C1 segment of cervical spinal cord (tissue), 14 donors: Measurements from ENCODE around the gene CHID1.

Source experiments
- DNase-seq, 14 donors: peaks; one replicate each; lab custom pipeline; 2025; lab: John Stamatoyannopoulos, UW

Gene CHID1

GRCh38 chr11:910044-910588 is 494 bp downstream of the CHID1 start:
- no peak for DNase-seq

GRCh38 chr11:909406-909805 is 1.2 kb downstream of the CHID1 start:
- DNase-seq: no peak

GRCh38 chr11:908273-908672 is 2.3 kb downstream of the CHID1 start:
- no peak for DNase-seq

- no peak for DNase-seq
These were observed 2.9 kb downstream of the CHID1 start for GRCh38 chr11:907668-908067.

- no peak for DNase-seq
These were observed 4.7 kb downstream of the CHID1 start for GRCh38 chr11:905952-906351.

GRCh38 chr11:904380-904779 is 6.2 kb downstream of the CHID1 start:
- no peak for DNase-seq

GRCh38 chr11:901452-902061 is 9.1 kb downstream of the CHID1 start:
- no peak for DNase-seq

GRCh38 chr11:900545-900944 is 10.1 kb downstream of the CHID1 start:
- peak in 1 of 14 donors; percentile 27 for DNase-seq

GRCh38 chr11:899724-900123 is 10.9 kb downstream of the CHID1 start:
- no peak for DNase-seq

- peak in 2 of 14 donors; percentile 35 to 92 for DNase-seq
These were observed 11.9 kb downstream of the CHID1 start for GRCh38 chr11:898540-899190.

- DNase-seq: peak in 2 of 14 donors; percentile 42 to 92
These were observed 12.5 kb downstream of the CHID1 start for GRCh38 chr11:898143-898511.

- DNase-seq: peak in 1 of 14 donors; percentile 27
These were observed 13.1 kb downstream of the CHID1 start for GRCh38 chr11:897253-898142.

GRCh38 chr11:895331-896110 is 15.1 kb downstream of the CHID1 start:
- DNase-seq: no peak

GRCh38 chr11:894575-895201 is 15.9 kb downstream of the CHID1 start:
- DNase-seq: no peak

- DNase-seq: no peak
These were observed 17.5 kb downstream of the CHID1 start for GRCh38 chr11:893008-893654.

GRCh38 chr11:890794-891540 is 19.6 kb downstream of the CHID1 start:
- no peak for DNase-seq

GRCh38 chr11:889687-890475 is 20.7 kb downstream of the CHID1 start:
- DNase-seq: no peak

- no peak for DNase-seq
These were observed 21.4 kb downstream of the CHID1 start for GRCh38 chr11:889257-889656.
